Right atrium auricular region (tissue), 2 donors: ENCODE measurements around the gene THAP3. TPM values are rescaled to one million over a fixed set of nuclear protein-coding genes. Genes with fewer than 3 reads are reported as not detected.
"Not testable (repeated sequence)": the region's sequence is repeated elsewhere in the genome, so short reads cannot be mapped to it uniquely, and the experiment has no call there.

ENCODE experiments used
- DNase-seq: peaks from one replicate; pipeline ENCODE4 v3.0.0-alpha.2; 2019; ENCODE audit warnings: low spot score
- H3K27ac ChIP-seq, 2 donors: fragments of 200-600 bp; sonication (generic); 1 replicate in 1 of 2; 2 replicates in 1 of 2; pipeline ENCODE4 v1.5.1; 2016 to 2019
- H3K27me3 ChIP-seq, 2 donors: fragments of 200-600 bp; sonication (generic); one replicate each; pipeline versions ENCODE4 v1.5.1 to v1.6.0; 2017 to 2019
- H3K36me3 ChIP-seq: fragments of 200-600 bp; sonication (generic); one replicate; pipeline ENCODE4 v1.5.1; 2016
- H3K4me1 ChIP-seq, 2 donors: fragments of 200-600 bp; sonication (generic); one replicate each; pipeline versions ENCODE4 v1.5.1 to v1.6.0; 2017 to 2019
- H3K4me3 ChIP-seq, 2 donors: fragments of 200-600 bp; sonication (generic); 1 replicate in 1 of 2; 2 replicates in 1 of 2; pipeline ENCODE4 v1.5.1; 2017 to 2019; ENCODE audit warnings: mild to moderate bottlenecking in 1 of 2, moderate library complexity in 1 of 2
- H3K9me3 ChIP-seq, 2 donors: fragments of 200-600 bp; sonication (generic); one replicate each; pipeline ENCODE4 v1.5.1; 2019
- total RNA-seq, 2 donors: library from RNA; depleted of rRNA; stranded (reverse); fragments of >200 nt; gene quantifications; one replicate each; pipeline ENCODE4 v1.1.0, GENCODE V29; 2016
- TF ChIP-seq, protein P1 (sequence below), 2 donors: fragments of 200-600 bp; sonication (generic); IDR thresholded peaks; one replicate each; pipeline ENCODE4 v1.5.1; 2019; ENCODE audit warnings: antibody characterized with exemption in 2 of 2

THAP3 gene
- total RNA-seq, 2 donors from 2014 or later = 14.6 to 21.4 TPM

DNA sequence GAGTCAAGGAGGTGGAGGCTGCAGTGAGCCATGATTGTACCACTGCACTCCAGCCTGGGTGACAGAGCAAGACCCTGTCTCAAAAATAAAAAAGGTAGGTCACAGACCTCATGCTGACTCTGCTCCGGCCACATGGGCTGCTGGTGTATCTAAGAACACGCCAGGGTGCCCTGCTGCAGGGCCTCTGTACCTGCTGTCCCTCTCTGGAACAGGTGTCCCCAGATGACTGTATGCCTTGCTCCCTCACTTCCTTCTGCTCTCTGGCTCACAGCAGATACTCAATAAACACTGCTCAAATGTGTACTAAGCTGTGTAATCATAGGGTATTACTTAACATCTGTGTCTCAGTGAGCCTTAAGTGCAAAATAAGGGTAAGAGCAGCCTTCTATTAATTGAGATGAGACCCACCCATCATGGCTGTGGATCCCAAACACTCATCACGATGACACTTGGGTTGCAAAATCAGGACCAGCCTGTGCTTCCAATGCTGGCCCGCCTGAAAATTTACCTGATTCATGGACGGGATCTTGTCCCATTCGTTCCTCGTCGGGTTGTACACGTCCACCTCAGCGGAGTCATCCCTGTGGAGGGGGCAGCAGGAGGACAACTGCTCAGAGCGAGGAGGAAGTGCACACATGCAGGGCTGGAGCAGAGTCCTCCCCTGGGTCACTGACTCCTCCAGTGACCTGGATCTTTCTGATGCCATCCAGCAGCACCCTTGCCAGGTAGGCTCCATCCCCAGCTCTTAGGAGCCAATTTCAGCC lies 29.5 kb upstream of the THAP3 start:
- H3K4me3 ChIP-seq = no peak overlapping the region
- no peak for DNase-seq
- no peaks in the 10 kb centered on the region for H3K27me3 ChIP-seq
- no peak overlapping the region for H3K27ac ChIP-seq
- peaks cover 0 to 71% of the 10 kb centered on the region in 2 donors for H3K4me1 ChIP-seq
- H3K9me3 ChIP-seq = no peaks in the 10 kb centered on the region
- peaks cover 90% of the 10 kb centered on the region for H3K36me3 ChIP-seq
- TF ChIP-seq, protein P1, sequence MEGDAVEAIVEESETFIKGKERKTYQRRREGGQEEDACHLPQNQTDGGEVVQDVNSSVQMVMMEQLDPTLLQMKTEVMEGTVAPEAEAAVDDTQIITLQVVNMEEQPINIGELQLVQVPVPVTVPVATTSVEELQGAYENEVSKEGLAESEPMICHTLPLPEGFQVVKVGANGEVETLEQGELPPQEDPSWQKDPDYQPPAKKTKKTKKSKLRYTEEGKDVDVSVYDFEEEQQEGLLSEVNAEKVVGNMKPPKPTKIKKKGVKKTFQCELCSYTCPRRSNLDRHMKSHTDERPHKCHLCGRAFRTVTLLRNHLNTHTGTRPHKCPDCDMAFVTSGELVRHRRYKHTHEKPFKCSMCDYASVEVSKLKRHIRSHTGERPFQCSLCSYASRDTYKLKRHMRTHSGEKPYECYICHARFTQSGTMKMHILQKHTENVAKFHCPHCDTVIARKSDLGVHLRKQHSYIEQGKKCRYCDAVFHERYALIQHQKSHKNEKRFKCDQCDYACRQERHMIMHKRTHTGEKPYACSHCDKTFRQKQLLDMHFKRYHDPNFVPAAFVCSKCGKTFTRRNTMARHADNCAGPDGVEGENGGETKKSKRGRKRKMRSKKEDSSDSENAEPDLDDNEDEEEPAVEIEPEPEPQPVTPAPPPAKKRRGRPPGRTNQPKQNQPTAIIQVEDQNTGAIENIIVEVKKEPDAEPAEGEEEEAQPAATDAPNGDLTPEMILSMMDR (IDR thresholded peaks at IDR 0.05) = no peak

DNA sequence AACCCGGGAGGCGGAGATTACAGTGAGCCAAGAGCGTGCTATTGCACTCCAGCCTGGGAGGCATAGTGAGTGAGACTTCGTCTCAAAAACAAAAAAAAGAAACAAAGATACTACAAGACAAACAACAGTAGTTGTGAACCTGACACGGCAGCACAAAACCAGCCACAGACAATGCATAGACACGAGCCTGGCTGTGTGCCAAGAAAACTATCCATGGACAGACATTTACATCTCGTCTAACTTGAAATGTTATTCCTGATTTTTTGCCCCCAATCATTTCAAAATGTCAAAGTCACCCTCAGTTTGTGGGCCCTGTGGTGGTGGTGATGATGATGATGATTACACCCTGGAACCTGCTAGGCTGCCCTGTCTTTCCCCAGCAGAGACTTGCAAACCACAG lies 28.3 kb upstream of the THAP3 start:
- Histone ChIP-seq H3K36me3 (peaks cover 78% of the 10 kb centered on the region), H3K9me3 (no peaks in the 10 kb centered on the region), H3K4me1 (peaks cover 0 to 72% of the 10 kb centered on the region in 2 donors), H3K4me3 (no peak overlapping the region), H3K27me3 (no peaks in the 10 kb centered on the region), H3K27ac (peak overlapping the region; percentile 99 to 100)
- TF ChIP-seq, protein P1 (IDR thresholded peaks at IDR 0.05) = no peak
- DNase-seq = no peak

DNA sequence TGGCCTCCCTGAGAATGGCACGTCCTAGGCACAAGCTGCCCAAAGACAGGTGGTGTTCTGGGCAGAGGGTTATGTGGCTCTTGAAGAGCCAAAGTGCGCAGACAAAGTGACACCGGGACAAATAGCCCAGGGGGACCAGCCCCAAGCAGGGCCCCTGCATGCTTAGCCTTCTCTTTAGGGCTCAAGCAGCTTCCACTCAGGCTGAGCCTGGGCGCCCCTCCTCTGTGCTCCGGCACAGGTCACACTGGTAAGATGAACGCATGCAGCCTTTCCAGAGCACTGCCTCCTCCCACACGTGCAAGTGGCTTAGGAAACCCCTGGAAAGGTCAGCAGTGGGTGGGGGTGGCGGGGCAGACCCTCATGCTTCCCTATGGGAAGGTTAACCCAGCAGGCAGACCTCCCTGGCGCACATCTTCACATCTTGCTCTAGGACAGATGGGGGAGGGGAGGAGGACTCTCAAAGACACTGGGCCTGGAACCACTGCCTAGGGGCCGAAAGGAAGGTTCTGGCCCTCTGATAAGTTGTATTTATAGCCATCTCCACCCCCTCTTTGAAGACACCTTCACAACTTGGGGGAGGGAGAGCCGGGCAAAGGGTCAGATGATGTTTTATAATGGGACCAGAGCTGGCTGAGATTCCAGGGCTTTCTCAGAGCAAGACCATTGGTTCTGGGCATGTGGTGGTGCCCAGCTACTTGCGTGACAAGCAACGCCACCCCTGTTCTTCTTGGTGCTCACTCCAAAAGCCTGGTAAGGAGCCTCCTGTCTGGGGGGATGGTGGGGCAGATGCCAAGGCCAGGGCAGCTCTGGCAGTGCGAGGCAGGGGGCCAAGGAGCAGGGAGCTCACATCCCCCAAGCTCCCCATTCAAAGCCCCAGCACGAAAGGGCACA lies 27.5 kb upstream of the THAP3 start:
- H3K27me3 ChIP-seq = no peaks in the 10 kb centered on the region
- H3K4me3 ChIP-seq = peak overlapping the region in 1 of 2 donors; percentile 12
- TF ChIP-seq, protein P1 (IDR thresholded peaks at IDR 0.05) = no peak
- H3K36me3 ChIP-seq = peaks cover 70% of the 10 kb centered on the region
- no peak for DNase-seq
- peaks cover 0 to 64% of the 10 kb centered on the region in 2 donors for H3K4me1 ChIP-seq
- peak overlapping the region; percentile 99 to 100 for H3K27ac ChIP-seq
- H3K9me3 ChIP-seq = no peaks in the 10 kb centered on the region

DNA sequence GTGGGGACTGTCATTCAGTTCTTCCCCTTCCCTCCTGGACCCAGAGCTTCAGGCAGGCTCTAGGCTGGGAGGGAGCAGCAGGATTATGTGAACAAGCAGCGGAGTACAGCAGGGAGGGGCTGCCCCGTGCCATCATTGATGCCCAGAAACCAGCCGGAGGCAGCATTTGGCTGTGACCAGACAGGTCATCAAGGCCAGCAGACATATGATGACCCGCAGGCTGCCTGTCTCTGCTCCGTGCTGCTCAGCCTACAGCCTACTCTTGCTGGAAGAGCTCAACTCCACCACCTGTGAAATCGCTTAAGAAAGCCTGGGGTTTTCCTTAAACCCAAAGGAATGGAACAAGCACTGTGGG lies 26.9 kb upstream of the THAP3 start:
- TF ChIP-seq, protein P1 (IDR thresholded peaks at IDR 0.05) = no peak
- Histone ChIP-seq H3K4me3 (no peak overlapping the region), H3K36me3 (peaks cover 64% of the 10 kb centered on the region), H3K9me3 (no peaks in the 10 kb centered on the region), H3K4me1 (peaks cover 0 to 57% of the 10 kb centered on the region in 2 donors), H3K27ac (peak overlapping the region; percentile 99 to 100), H3K27me3 (no peaks in the 10 kb centered on the region)
- DNase-seq = no peak

DNA sequence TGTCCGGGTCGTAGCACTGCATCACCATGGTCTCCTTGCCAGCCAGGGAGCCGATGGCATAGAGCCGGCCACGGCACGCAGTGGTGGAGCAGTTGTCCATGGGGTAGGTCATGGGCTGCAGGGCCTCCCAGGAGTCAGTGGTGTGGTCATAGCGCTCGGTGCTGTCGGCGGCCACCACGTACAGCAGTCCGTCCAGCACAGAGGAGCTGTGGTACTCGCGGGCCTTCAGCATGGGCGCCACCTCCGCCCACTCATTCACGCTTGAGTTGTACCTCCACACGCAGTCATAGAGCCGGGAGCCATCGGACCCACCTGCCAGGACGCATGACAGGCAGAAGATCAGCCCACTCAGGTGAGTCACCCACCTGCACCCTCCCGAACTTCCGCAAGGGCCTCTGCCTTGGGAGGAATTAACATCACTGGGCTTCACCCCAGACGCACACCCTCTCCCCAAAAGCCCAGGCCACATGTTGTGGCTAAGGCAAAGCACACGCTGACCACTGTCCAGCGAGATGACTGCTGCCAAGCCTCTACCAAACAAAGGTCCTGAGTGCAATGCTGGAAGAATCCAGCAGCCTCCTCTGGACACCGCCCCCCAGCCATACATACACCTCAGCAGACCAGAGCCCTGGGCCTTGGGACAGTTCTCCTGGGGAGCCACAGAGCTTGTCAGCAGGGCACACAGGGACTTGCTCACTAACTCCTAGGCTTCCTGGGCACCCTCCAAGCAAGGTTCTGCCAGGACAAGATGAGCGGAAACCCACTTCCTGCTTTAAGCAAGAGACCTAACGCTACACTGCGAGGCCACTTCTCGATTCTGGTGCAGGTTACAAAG lies 25.3 kb upstream of the THAP3 start:
- no peaks in the 10 kb centered on the region for H3K27me3 ChIP-seq
- TF ChIP-seq, protein P1 (IDR thresholded peaks at IDR 0.05) = no peak
- peak overlapping the region; percentile 76 to 79 for H3K4me3 ChIP-seq
- peaks cover 48% of the 10 kb centered on the region for H3K36me3 ChIP-seq
- no peak for DNase-seq
- peak overlapping the region; percentile 99 to 100 for H3K27ac ChIP-seq
- peaks cover 0 to 64% of the 10 kb centered on the region in 2 donors for H3K4me1 ChIP-seq
- no peaks in the 10 kb centered on the region for H3K9me3 ChIP-seq

DNA sequence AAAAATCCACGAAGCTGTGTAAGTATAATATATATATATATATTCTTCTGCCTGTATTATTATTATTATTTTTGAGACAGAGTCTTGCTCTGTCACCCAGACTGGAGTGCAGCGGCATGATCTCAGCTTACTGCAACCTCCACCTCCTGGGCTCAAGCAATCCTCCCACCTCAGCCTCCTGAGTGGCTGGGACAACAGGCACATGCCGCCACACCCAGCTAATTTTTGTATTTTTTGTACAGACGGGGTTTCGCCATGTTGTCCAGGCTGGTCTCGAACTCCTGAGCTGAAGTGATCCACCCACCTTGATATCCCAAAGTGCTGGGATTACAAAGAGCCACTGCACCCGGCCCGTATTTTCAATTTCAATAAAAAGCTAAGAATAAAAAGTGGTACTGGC lies 24.7 kb upstream of the THAP3 start:
- Histone ChIP-seq H3K4me3 (peak overlapping the region; percentile 76 to 79), H3K4me1 (peaks cover 0 to 71% of the 10 kb centered on the region in 2 donors), H3K27ac (peak overlapping the region; percentile 99 to 100), H3K36me3 (peaks cover 42% of the 10 kb centered on the region)
- DNase-seq, H3K9me3 ChIP-seq, H3K27me3 ChIP-seq: not testable (repeated sequence)
